Endometrium (tissue), 2 donors: ENCODE results near the gene ZNF556.
"Not testable (repeated sequence)": the region's sequence is repeated elsewhere in the genome, so short reads cannot be mapped to it uniquely, and the experiment has no call there.

Experiments
- FAIRE-seq: peaks from 2 replicates; lab custom pipeline; 2012; peaks lifted over from hg19 to GRCh38; lab: Jason Lieb, UNC
- donor health status: control.
- donor health status: control.

ZNF556 gene

DNA sequence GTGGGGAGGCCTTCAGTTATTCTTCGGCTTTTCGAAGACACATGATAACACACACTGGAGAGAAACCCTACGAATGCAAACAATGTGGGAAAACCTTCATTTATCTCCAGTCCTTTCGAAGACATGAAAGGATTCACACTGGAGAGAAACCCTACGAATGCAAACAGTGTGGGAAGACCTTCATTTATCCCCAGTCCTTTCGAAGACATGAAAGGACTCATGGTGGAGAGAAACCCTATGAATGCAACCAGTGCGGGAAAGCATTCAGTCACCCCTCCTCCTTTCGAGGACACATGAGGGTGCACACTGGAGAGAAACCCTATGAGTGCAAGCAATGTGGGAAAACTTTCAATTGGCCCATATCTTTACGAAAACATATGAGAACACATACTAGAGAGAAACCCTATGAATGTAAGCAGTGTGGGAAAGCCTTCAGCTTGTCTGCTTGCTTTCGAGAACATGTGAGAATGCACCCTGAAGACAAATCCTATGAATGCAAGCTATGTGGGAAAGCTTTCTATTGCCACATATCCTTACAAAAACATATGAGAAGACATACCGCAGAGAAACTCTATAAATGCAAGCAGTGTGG, 14.0 kb upstream of the ZNF556 start:
- FAIRE-seq = no peak

DNA sequence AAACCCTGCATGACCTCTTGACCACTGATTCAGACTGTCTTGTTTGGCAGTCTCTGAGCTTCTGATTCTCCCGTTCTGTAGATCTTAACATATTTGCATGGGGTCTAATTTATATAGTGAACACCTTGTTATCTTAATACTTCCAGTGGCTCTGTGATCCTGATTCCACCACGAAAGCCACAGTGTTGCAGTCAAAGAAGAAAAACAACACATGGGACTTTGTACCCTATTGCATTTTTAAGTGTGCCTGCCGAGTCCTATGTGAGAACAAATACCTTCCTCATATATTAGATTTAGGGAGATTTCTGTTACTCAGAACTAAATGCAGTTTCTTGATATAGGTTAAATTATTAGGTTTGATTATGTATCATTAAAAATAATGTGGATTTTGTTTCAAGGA, 12.3 kb upstream of the ZNF556 start:
- FAIRE-seq = no peak

GRCh38 chr19:2856457-2857050, 10.6 kb upstream of the ZNF556 start:
- no peak for FAIRE-seq

- FAIRE-seq = no peak
Measured at GRCh38 chr19:2858864-2859263, 8.3 kb upstream of the ZNF556 start.

DNA sequence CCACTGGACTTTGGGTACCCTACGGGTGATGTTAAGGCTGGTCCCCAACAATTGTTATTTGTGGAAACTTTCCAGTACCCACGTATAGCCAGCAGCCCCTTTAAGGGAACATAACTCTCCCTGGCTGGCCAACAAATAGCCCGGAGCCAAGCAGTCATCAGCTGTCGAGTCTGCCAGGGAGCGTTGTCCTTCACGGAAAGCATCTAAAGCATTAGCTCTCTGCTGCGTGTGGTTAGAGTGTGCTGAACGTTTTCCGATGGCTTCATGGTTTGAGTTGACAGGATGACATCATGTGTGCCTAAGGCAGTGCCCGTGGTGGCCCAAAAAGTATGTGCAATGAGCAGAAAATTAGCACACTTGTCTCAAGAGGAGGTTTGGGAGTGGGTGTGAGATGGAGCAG, 3.3 kb upstream of the ZNF556 start:
- FAIRE-seq = no peak

- FAIRE-seq = no peak
Measured at GRCh38 chr19:2865334-2866100, 1.6 kb upstream of the ZNF556 start.

GRCh38 chr19:2866495-2867024, 575 bp upstream of the ZNF556 start:
- FAIRE-seq = no peak

DNA sequence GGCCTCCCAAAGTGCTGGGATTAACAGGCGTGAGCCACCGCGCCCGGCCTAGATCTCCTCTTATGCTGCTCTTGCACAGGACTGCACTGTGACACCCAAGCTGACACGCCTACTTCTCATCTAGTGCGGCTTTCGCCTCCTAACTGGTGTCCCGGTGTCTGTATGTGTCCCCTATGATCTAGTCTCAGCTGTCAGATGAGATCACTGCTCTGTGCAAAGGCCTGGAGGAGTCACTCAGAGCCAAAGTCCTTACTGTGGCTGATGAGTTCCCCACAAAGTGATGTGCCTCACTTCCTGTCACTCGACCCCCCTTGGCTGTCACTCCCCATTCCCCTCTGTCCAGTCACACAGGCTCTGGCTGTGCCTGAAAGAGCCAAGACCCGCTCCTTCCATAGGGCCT, 2.5 kb downstream of the ZNF556 start:
- FAIRE-seq = no peak

- not testable (repeated sequence) for FAIRE-seq
Measured at GRCh38 chr19:2872175-2872574, 5.0 kb downstream of the ZNF556 start.

- no peak for FAIRE-seq
Measured at GRCh38 chr19:2877398-2878331, 10.5 kb downstream of the ZNF556 start.

- no peak for FAIRE-seq
Measured at GRCh38 chr19:2883686-2884439, 16.7 kb downstream of the ZNF556 start.

GRCh38 chr19:2885736-2886135, 18.6 kb downstream of the ZNF556 start:
- FAIRE-seq = no peak

GRCh38 chr19:2887391-2887914, 20.3 kb downstream of the ZNF556 start:
- peak; percentile 69 for FAIRE-seq

GRCh38 chr19:2888731-2889224, 21.6 kb downstream of the ZNF556 start:
- FAIRE-seq = no peak

GRCh38 chr19:2890531-2890930, 23.4 kb downstream of the ZNF556 start:
- not testable (repeated sequence) for FAIRE-seq

- FAIRE-seq = no peak
Measured at GRCh38 chr19:2896694-2897093, 29.6 kb downstream of the ZNF556 start.

- peak; percentile 99 for FAIRE-seq
Measured at GRCh38 chr19:2900296-2901252, 33.4 kb downstream of the ZNF556 start, which contains the start of gene ZNF57. Gene ZNF57 (plus strand): TSS chr19:2900928. CDS start chr19:2901046, 118 bp downstream.

- no peak for FAIRE-seq
Measured at GRCh38 chr19:2902590-2903218, 35.6 kb downstream of the ZNF556 start.

GRCh38 chr19:2903326-2903725, 36.2 kb downstream of the ZNF556 start:
- FAIRE-seq = not testable (repeated sequence)
